K562 treated with DMSO at 1 percent for 24 hours (cell line): ENCODE results near the gene HTR3A. TPM values are rescaled to one million over a fixed set of nuclear protein-coding genes. Genes with fewer than 3 reads are reported as not detected.

Experiments
- total RNA-seq: library from RNA; unstranded; fragments of 300-600 nt; gene quantifications from 2 replicates; pipeline ENCODE4 v1.2.3, GENCODE V29; 2022; ENCODE audit warnings: low read depth; ENCODE audit not compliant: insufficient read depth

Gene HTR3A
- not detected in 2 replicates for total RNA-seq

DNA sequence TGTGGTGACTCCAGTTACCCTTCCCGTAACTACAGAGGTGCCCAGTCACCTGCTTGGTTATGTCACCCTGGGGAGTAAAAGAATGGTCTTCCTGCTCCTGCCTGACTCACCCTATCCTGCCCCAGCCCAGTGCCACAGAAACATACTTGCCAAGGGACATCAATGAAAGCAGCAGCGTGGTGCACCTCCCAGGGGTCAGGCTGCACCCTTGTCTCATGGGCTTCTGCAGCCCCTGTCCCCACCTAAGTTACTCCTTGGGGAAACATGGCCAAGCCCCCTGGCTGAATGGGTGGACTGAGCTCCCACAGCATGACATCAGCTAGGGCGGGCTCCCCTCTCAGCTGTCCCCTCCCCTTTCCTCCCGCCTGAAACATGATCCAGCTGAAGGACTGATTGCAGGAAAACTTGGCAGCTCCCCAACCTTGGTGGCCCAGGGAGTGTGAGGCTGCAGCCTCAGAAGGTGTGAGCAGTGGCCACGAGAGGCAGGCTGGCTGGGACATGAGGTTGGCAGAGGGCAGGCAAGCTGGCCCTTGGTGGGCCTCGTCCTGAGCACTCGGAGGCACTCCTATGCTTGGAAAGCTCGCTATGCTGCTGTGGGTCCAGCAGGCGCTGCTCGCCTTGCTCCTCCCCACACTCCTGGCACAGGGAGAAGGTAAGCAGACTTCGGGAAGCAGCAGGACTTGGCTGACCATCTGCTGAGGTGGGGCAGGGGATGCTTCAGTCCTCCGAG is at the start of gene HTR3A:
Gene HTR3A (plus strand): TSS at position 368 of the 730 bp plus-strand sequence. CDS start 218 bp downstream, at position 586.

Other genes with a start within 250 kb of the HTR3A start
- gene ZW10, start 201.4 kb upstream of the HTR3A start, total RNA-seq = 13.6 and 14.5 TPM in 2 replicates
- not detected in 2 replicates for gene CLDN25, start 195.3 kb upstream of the HTR3A start, total RNA-seq
- gene USP28, start 99.5 kb upstream of the HTR3A start, total RNA-seq = 12.3 and 14.6 TPM in 2 replicates
- gene HTR3B, start 70.3 kb upstream of the HTR3A start, total RNA-seq = not detected in 2 replicates
- gene ZBTB16, start 84.6 kb downstream of the HTR3A start, total RNA-seq = not detected in 2 replicates